HepG2 (cell line): Measurements from ENCODE around the gene ELN. TPM values are rescaled to one million over a fixed set of nuclear protein-coding genes. Genes with fewer than 3 reads are reported as not detected.

Experiments used
- AGO2 ChIP-seq: fragments of 200-400 bp; formaldehyde crosslinking; optimal IDR thresholded peaks from 2 replicates; pipeline ENCODE3; 2017; ENCODE audit warnings: mild to moderate bottlenecking, low read depth, low read length, moderate library complexity
- CREM ChIP-seq, 2 experiments: sonication (generic) in 1 of 2; formaldehyde crosslinking in 1 of 2; IDR thresholded peaks; 2 replicates each; pipeline versions ENCODE4 v1.4.0 to v1.6.1; 2016 to 2020; ENCODE audit warnings: antibody characterized with exemption in 1 of 2, mild to moderate bottlenecking in 1 of 2, missing genetic modification reagents in 1 of 2
- DPF2 ChIP-seq: sonication (generic); formaldehyde crosslinking; IDR thresholded peaks from 2 replicates; pipeline ENCODE4 v1.4.0; 2020; ENCODE audit warnings: mild to moderate bottlenecking, low read depth, missing genetic modification reagents, borderline replicate concordance
- ERF ChIP-seq: IDR thresholded peaks from 2 replicates; pipeline ENCODE4 v1.6.1; 2018; ENCODE audit warnings: missing biosample characterization, missing genetic modification reagents
- HIVEP1 ChIP-seq: sonication (generic); formaldehyde crosslinking; IDR thresholded peaks from 2 replicates; pipeline ENCODE4 v1.4.0; 2020; ENCODE audit warnings: mild to moderate bottlenecking, missing genetic modification reagents
- IRX3 ChIP-seq: sonication (generic); formaldehyde crosslinking; IDR thresholded peaks from 2 replicates; pipeline ENCODE4 v1.8.1; 2023; ENCODE audit warnings: mild to moderate bottlenecking, low read depth, missing genetic modification reagents, borderline replicate concordance
- KDM5B ChIP-seq: sonication (generic); formaldehyde crosslinking; IDR thresholded peaks from 2 replicates; pipeline ENCODE4 v1.4.0; 2020; ENCODE audit warnings: missing genetic modification reagents, mild to moderate bottlenecking, borderline replicate concordance
- PCBP1 ChIP-seq: fragments of 200-400 bp; formaldehyde crosslinking; IDR thresholded peaks from 2 replicates; pipeline ENCODE4 v1.6.1; 2017; ENCODE audit warnings: mild to moderate bottlenecking, low read depth, low read length, borderline replicate concordance
- PHF21A ChIP-seq: sonication (generic); formaldehyde crosslinking; IDR thresholded peaks from 2 replicates; pipeline ENCODE4 v1.5.0; 2020; ENCODE audit warnings: mild to moderate bottlenecking, missing genetic modification reagents
- RBM22 ChIP-seq: fragments of 200-400 bp; formaldehyde crosslinking; optimal IDR thresholded peaks from 2 replicates; pipeline ENCODE3; 2017; ENCODE audit warnings: mild to moderate bottlenecking, low read length, moderate library complexity
- RXRA ChIP-seq: sonication (generic); formaldehyde crosslinking; IDR thresholded peaks from 2 replicates; pipeline ENCODE4 v1.5.1; 2020; ENCODE audit warnings: missing genetic modification reagents
- SIX1 ChIP-seq: sonication (generic); formaldehyde crosslinking; IDR thresholded peaks from 2 replicates; pipeline ENCODE4 v1.4.0; 2020; ENCODE audit warnings: missing genetic modification reagents, borderline replicate concordance
- STAG1 ChIP-seq: sonication (generic); formaldehyde crosslinking; IDR thresholded peaks from 2 replicates; pipeline ENCODE4 v1.4.0; 2020; ENCODE audit warnings: missing genetic modification reagents
- YEATS2 ChIP-seq: sonication (generic); formaldehyde crosslinking; IDR thresholded peaks from 2 replicates; pipeline ENCODE4 v1.4.0; 2020; ENCODE audit warnings: missing genetic modification reagents, borderline replicate concordance
- ZBTB21 ChIP-seq: sonication (generic); formaldehyde crosslinking; IDR thresholded peaks from 2 replicates; pipeline ENCODE4 v1.4.0; 2020; ENCODE audit warnings: missing genetic modification reagents
- ZNF510 ChIP-seq: sonication (generic); formaldehyde crosslinking; IDR thresholded peaks from 2 replicates; pipeline ENCODE4 v1.4.0; 2020; ENCODE audit warnings: low read depth, mild to moderate bottlenecking, missing genetic modification reagents
- ZNF782 ChIP-seq: sonication (generic); formaldehyde crosslinking; IDR thresholded peaks from 2 replicates; pipeline ENCODE4 v1.4.0; 2020; ENCODE audit warnings: missing genetic modification reagents, mild to moderate bottlenecking, borderline replicate concordance
- ZNF790 ChIP-seq: sonication (generic); formaldehyde crosslinking; IDR thresholded peaks from 2 replicates; pipeline ENCODE4 v1.8.0; 2022; ENCODE audit warnings: missing genetic modification reagents, mild to moderate bottlenecking, borderline replicate concordance
- polyA plus RNA-seq, 8 experiments: library from polyadenylated mRNA; depleted of rRNA in 3 of 8; stranded (reverse) in 7 of 8; unstranded in 1 of 8; fragments of >200 nt; fragmentation: Illumina TruSeq in 4 of 8; extraction: Trizol in 4 of 8; gene quantifications; 2 replicates each; pipeline versions ENCODE4 v1.2.1 to v1.2.3, GENCODE V29; 2011 to 2016; ENCODE audit warnings: low read depth in 4 of 8, missing spikeins in 1 of 8, mixed read lengths in 1 of 8; ENCODE audit not compliant: insufficient read depth in 1 of 8
- total RNA-seq, 5 experiments: library from RNA; depleted of rRNA; stranded (reverse); fragments of >200 nt; fragmentation: Illumina TruSeq; extraction: Trizol; gene quantifications; 2 replicates each; pipeline ENCODE4 v1.2.3, GENCODE V29; 2016; ENCODE audit warnings: low read depth in 1 of 5
- TF ChIP-seq, protein P1 (sequence below): sonication (generic); formaldehyde crosslinking; conservative IDR thresholded peaks from 2 replicates; pipeline ENCODE4 v1.4.0; 2020; ENCODE audit warnings: mild to moderate bottlenecking, missing genetic modification reagents, moderate library complexity
- TF ChIP-seq, protein P2 (sequence below): sonication (generic); formaldehyde crosslinking; IDR thresholded peaks from 2 replicates; pipeline ENCODE4 v1.5.0; 2020; ENCODE audit warnings: missing genetic modification reagents
- TF ChIP-seq, protein P3 (sequence below): IDR thresholded peaks from 2 replicates; pipeline ENCODE4 v1.6.1; 2018; ENCODE audit warnings: missing genetic modification reagents
- TF ChIP-seq, protein P4 (sequence below): sonication (generic); formaldehyde crosslinking; IDR thresholded peaks from 2 replicates; pipeline ENCODE4 v1.4.0; 2020; ENCODE audit warnings: missing genetic modification reagents
- TF ChIP-seq, protein P5 (sequence below): IDR thresholded peaks from 2 replicates; pipeline ENCODE4 v1.6.1; 2016; ENCODE audit warnings: missing compliant biosample characterization, missing genetic modification reagents, borderline replicate concordance

Gene ELN
- total and polyA plus RNA-seq, 2 of the 13 experiments (the other 11 are each of a cell fraction or from before 2014, with no cell fraction given) = 0.15 to 0.37 TPM

DNA sequence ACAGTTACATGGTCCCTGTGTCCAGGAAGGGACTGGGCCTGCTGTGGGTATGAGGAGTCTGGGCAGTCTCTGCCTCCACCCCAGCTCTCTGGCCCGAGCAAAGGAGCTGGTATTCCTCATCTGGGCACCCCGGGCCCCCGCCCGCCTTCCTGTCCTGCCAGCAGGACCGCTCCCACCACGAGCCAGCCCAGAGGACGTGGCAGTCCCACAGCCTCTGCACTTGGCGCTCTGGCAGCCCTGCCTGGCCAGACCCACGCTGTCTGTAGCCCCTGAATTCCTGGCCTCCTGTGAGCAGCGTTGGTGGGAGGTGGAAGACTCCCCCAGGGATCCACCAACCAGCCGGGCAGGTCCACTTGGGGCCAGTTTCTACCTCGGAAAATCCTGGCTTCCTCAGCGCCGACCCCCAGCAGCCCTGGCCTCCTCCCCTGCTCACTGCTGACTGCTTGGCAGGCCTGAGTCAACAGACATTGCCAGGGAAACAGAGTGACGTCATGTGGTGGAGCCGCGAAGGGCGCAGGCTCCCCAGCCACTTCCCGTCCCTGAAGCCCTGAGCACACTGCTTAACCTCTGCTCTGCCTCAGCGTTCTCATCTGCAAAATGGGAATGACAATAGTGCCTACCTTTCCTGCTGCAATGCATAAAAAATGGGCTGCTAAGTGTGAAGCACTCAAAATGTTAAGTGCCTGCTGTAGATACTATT lies 34.0 kb downstream of the ELN start (continued):
- TF ChIP-seq DPF2 (CRISPR knock-in tag) (no peak), PHF21A (CRISPR knock-in tag) (no peak), ZNF782 (no peak), SIX1 (CRISPR knock-in tag) (no peak), KDM5B (CRISPR knock-in tag) (no peak), YEATS2 (CRISPR knock-in tag) (no peak), IRX3 (no peak), RBM22 (no peak), HIVEP1 (no peak), RXRA (CRISPR knock-in tag) (no peak; the same call in 1 of the 2 replicates), AGO2 (no peak), CREM (IDR thresholded peaks at IDR 0.05) (peak; percentile 68), CREM (CRISPR knock-in tag; IDR thresholded peaks at IDR 0.05) (no peak), ERF (CRISPR knock-in tag) (0 out of 2 replicates have a peak, but pooled peaks have one; percentile 12), ZBTB21 (CRISPR knock-in tag) (peak; percentile 90), STAG1 (CRISPR knock-in tag) (no peak), ZNF510 (CRISPR knock-in tag) (no peak), PCBP1 (no peak), ZNF790 (no peak)
- TF ChIP-seq, protein P1, sequence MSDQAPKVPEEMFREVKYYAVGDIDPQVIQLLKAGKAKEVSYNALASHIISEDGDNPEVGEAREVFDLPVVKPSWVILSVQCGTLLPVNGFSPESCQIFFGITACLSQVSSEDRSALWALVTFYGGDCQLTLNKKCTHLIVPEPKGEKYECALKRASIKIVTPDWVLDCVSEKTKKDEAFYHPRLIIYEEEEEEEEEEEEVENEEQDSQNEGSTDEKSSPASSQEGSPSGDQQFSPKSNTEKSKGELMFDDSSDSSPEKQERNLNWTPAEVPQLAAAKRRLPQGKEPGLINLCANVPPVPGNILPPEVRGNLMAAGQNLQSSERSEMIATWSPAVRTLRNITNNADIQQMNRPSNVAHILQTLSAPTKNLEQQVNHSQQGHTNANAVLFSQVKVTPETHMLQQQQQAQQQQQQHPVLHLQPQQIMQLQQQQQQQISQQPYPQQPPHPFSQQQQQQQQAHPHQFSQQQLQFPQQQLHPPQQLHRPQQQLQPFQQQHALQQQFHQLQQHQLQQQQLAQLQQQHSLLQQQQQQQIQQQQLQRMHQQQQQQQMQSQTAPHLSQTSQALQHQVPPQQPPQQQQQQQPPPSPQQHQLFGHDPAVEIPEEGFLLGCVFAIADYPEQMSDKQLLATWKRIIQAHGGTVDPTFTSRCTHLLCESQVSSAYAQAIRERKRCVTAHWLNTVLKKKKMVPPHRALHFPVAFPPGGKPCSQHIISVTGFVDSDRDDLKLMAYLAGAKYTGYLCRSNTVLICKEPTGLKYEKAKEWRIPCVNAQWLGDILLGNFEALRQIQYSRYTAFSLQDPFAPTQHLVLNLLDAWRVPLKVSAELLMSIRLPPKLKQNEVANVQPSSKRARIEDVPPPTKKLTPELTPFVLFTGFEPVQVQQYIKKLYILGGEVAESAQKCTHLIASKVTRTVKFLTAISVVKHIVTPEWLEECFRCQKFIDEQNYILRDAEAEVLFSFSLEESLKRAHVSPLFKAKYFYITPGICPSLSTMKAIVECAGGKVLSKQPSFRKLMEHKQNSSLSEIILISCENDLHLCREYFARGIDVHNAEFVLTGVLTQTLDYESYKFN (CRISPR knock-in tag) = peak; percentile 17; the same call in 1 of the 2 replicates
- TF ChIP-seq, protein P2, sequence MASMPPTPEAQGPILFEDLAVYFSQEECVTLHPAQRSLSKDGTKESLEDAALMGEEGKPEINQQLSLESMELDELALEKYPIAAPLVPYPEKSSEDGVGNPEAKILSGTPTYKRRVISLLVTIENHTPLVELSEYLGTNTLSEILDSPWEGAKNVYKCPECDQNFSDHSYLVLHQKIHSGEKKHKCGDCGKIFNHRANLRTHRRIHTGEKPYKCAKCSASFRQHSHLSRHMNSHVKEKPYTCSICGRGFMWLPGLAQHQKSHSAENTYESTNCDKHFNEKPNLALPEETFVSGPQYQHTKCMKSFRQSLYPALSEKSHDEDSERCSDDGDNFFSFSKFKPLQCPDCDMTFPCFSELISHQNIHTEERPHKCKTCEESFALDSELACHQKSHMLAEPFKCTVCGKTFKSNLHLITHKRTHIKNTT (CRISPR knock-in tag) = no peak
- TF ChIP-seq, protein P3, sequence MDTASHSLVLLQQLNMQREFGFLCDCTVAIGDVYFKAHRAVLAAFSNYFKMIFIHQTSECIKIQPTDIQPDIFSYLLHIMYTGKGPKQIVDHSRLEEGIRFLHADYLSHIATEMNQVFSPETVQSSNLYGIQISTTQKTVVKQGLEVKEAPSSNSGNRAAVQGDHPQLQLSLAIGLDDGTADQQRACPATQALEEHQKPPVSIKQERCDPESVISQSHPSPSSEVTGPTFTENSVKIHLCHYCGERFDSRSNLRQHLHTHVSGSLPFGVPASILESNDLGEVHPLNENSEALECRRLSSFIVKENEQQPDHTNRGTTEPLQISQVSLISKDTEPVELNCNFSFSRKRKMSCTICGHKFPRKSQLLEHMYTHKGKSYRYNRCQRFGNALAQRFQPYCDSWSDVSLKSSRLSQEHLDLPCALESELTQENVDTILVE (CRISPR knock-in tag) = no peak
- TF ChIP-seq, protein P4, sequence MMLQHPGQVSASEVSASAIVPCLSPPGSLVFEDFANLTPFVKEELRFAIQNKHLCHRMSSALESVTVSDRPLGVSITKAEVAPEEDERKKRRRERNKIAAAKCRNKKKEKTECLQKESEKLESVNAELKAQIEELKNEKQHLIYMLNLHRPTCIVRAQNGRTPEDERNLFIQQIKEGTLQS (CRISPR knock-in tag) = peak; percentile 52; the same call in 1 of the 2 replicates
- TF ChIP-seq, protein P5, sequence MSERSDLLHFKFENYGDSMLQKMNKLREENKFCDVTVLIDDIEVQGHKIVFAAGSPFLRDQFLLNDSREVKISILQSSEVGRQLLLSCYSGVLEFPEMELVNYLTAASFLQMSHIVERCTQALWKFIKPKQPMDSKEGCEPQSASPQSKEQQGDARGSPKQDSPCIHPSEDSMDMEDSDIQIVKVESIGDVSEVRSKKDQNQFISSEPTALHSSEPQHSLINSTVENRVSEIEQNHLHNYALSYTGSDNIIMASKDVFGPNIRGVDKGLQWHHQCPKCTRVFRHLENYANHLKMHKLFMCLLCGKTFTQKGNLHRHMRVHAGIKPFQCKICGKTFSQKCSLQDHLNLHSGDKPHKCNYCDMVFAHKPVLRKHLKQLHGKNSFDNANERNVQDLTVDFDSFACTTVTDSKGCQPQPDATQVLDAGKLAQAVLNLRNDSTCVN (CRISPR knock-in tag) = no peak
